ENCODE data around the gene TIMM50. TPM values are rescaled to one million over a fixed set of nuclear protein-coding genes. Genes with fewer than 3 reads are reported as not detected.

TIMM50 gene
- total and polyA plus RNA-seq, 4 donors: 24.3 to 39.9 (median 30.5) TPM

- H3K9ac ChIP-seq (ENCODE audit: low read depth in 1 of 2, low read length in 2 of 2): no peak overlapping the region
- 91% methylated on average over 32 of the region's 32 CpGs for WGBS
- no peak for DNase-seq (ENCODE audit: low spot score)
- no peaks in the 10 kb centered on the region for H3K4me1 ChIP-seq (ENCODE audit: control insufficient read depth in 4 of 4, insufficient read depth in 4 of 4, low read length in 3 of 4)
- H3K27ac ChIP-seq (ENCODE audit: low read depth in 1 of 2, low read length in 2 of 2): no peak overlapping the region
- peaks cover 34 to 84% (median 61%) of the 10 kb centered on the region in 4 donors for H3K36me3 ChIP-seq (ENCODE audit: control insufficient read depth in 4 of 4, insufficient read depth in 3 of 4, low read depth in 1 of 4, low read length in 3 of 4)
- no peak for TF ChIP-seq NR2F2 (IDR thresholded peaks at IDR 0.05)
- no peak for TF ChIP-seq CTCF (IDR thresholded peaks at IDR 0.05; ENCODE audit: low read depth, low read length, missing input control)
- no peak for TF ChIP-seq SP1 (IDR thresholded peaks at IDR 0.05)
- no peak for TF ChIP-seq YY1 (IDR thresholded peaks at IDR 0.05)
- TF ChIP-seq EGR1 (IDR thresholded peaks at IDR 0.05; ENCODE audit: low read depth in 2 of 2): no peak
- no peak for TF ChIP-seq GABPA (IDR thresholded peaks at IDR 0.05 in 1 of 2, conservative IDR thresholded peaks at IDR 0.05 in 1 of 2)
- no peak for TF ChIP-seq FOXA1 (IDR thresholded peaks at IDR 0.05)
- no peak for TF ChIP-seq ATF3 (IDR thresholded peaks at IDR 0.05)
- TF ChIP-seq REST (IDR thresholded peaks at IDR 0.05): no peak
- no peak for TF ChIP-seq TAF1 (conservative IDR thresholded peaks at IDR 0.05)
- TF ChIP-seq ZBTB33 (IDR thresholded peaks at IDR 0.05): no peak
- no peak for TF ChIP-seq RXRA (IDR thresholded peaks at IDR 0.05)
- H3K4me3 ChIP-seq (ENCODE audit: low read depth in 1 of 3, low read length in 3 of 3): no peak overlapping the region
- H3K9me3 ChIP-seq (ENCODE audit: control insufficient read depth in 4 of 4, low read length in 3 of 4): no peaks in the 10 kb centered on the region
- no peaks in the 10 kb centered on the region for H3K27me3 ChIP-seq (ENCODE audit: control insufficient read depth in 4 of 4, insufficient read depth in 4 of 4, low read length in 3 of 4)
Measured at GRCh38 chr19:39472746-39473442, 7.7 kb upstream of the TIMM50 start.

- Histone ChIP-seq H3K4me3 (ENCODE audit: low read depth in 1 of 3, low read length in 3 of 3) (no peak overlapping the region), H3K4me1 (ENCODE audit: control insufficient read depth in 4 of 4, insufficient read depth in 4 of 4, low read length in 3 of 4) (no peaks in the 10 kb centered on the region), H3K9me3 (ENCODE audit: control insufficient read depth in 4 of 4, low read length in 3 of 4) (no peaks in the 10 kb centered on the region), H3K9ac (ENCODE audit: low read depth in 1 of 2, low read length in 2 of 2) (no peak overlapping the region), H3K27ac (ENCODE audit: low read depth in 1 of 2, low read length in 2 of 2) (no peak overlapping the region), H3K36me3 (ENCODE audit: control insufficient read depth in 4 of 4, insufficient read depth in 3 of 4, low read depth in 1 of 4, low read length in 3 of 4) (peaks cover 31 to 78% (median 56%) of the 10 kb centered on the region in 4 donors), H3K27me3 (ENCODE audit: control insufficient read depth in 4 of 4, insufficient read depth in 4 of 4, low read length in 3 of 4) (no peaks in the 10 kb centered on the region)
- DNase-seq (ENCODE audit: low spot score): no peak
- 90% methylated on average over 11 of the region's 11 CpGs for WGBS
- TF ChIP-seq REST (IDR thresholded peaks at IDR 0.05): no peak
- no peak for TF ChIP-seq GABPA (IDR thresholded peaks at IDR 0.05 in 1 of 2, conservative IDR thresholded peaks at IDR 0.05 in 1 of 2)
- TF ChIP-seq YY1 (IDR thresholded peaks at IDR 0.05): no peak
- TF ChIP-seq NR2F2 (IDR thresholded peaks at IDR 0.05): no peak
- TF ChIP-seq RAD21 (IDR thresholded peaks at IDR 0.05): no peak
- no peak for TF ChIP-seq ATF3 (IDR thresholded peaks at IDR 0.05)
- no peak for TF ChIP-seq HNF4G (IDR thresholded peaks at IDR 0.05)
- no peak for TF ChIP-seq HNF4A (conservative IDR thresholded peaks at IDR 0.05)
- no peak for TF ChIP-seq ZBTB33 (IDR thresholded peaks at IDR 0.05)
- no peak for TF ChIP-seq MAX (IDR thresholded peaks at IDR 0.05)
- TF ChIP-seq RXRA (IDR thresholded peaks at IDR 0.05): no peak
Measured at GRCh38 chr19:39473443-39473960, 7.1 kb upstream of the TIMM50 start.

Measured in liver (tissue), 9 donors.